ENCODE data around the gene CDC37L1.

GRCh38 chr9:4734150-4734549 lies 54.8 kb downstream of the CDC37L1 start:
- TF ChIP-seq CTCF (IDR thresholded peaks at IDR 0.05), result no peak
- TF ChIP-seq POLR2A (IDR thresholded peaks at IDR 0.05), result no peak

All from testis (tissue), 2 donors.